IPS-20b (cell line): ENCODE measurements around the gene PDZRN3.

Experiments
- H3K27ac ChIP-seq: one replicate; pipeline ENCODE4 v1.5.1; 2013; ENCODE audit warnings: low read length
- H3K27me3 ChIP-seq: 2 replicates; pipeline ENCODE4 v1.6.1; 2013; ENCODE audit warnings: mild to moderate bottlenecking, low read length, inconsistent platforms; ENCODE audit not compliant: insufficient read depth
- H3K36me3 ChIP-seq: 2 replicates; pipeline ENCODE4 v1.6.1; 2013; ENCODE audit warnings: low read depth, mild to moderate bottlenecking, inconsistent platforms, low read length, moderate library complexity; ENCODE audit not compliant: insufficient read depth
- H3K4me1 ChIP-seq: 2 replicates; pipeline ENCODE4 v1.6.1; 2013; ENCODE audit warnings: mild to moderate bottlenecking, control low read depth, inconsistent platforms, low read length, moderate library complexity; ENCODE audit not compliant: insufficient read depth
- H3K4me3 ChIP-seq: 2 replicates; pipeline ENCODE4 v1.5.1; 2013; ENCODE audit warnings: mild to moderate bottlenecking, low read length, inconsistent platforms
- H3K9ac ChIP-seq: 2 replicates; pipeline ENCODE4 v1.6.1; 2013; ENCODE audit warnings: low read depth, mild to moderate bottlenecking, inconsistent platforms, low read length, moderate library complexity
- H3K9me3 ChIP-seq: 2 replicates; pipeline ENCODE4 v1.6.1; 2013; ENCODE audit warnings: mild to moderate bottlenecking, low read depth, low read length, inconsistent platforms; ENCODE audit not compliant: insufficient read depth

Gene PDZRN3

GRCh38 chr3:73586628-73587027 lies 38.1 kb downstream of the PDZRN3 start:
- Histone ChIP-seq H3K36me3 (no peaks in the 10 kb centered on the region), H3K4me3 (no peak overlapping the region), H3K27ac (no peak overlapping the region), H3K27me3 (peaks cover 20% of the 10 kb centered on the region), H3K4me1 (no peaks in the 10 kb centered on the region), H3K9me3 (no peaks in the 10 kb centered on the region), H3K9ac (no peak overlapping the region)

GRCh38 chr3:73586190-73586589 lies 38.6 kb downstream of the PDZRN3 start:
- H3K27ac ChIP-seq: no peak overlapping the region

GRCh38 chr3:73584873-73585272 lies 39.9 kb downstream of the PDZRN3 start:
- no peaks in the 10 kb centered on the region for H3K36me3 ChIP-seq
- H3K4me3 ChIP-seq: no peak overlapping the region
- H3K9me3 ChIP-seq: no peaks in the 10 kb centered on the region
- H3K27me3 ChIP-seq: peaks cover 7% of the 10 kb centered on the region; the same call in 1 of the 2 replicates
- no peak overlapping the region for H3K9ac ChIP-seq
- no peak overlapping the region for H3K27ac ChIP-seq
- no peaks in the 10 kb centered on the region for H3K4me1 ChIP-seq

More at GRCh38 chr3:73586190-73586589, 38.6 kb downstream of the PDZRN3 start:
- H3K9me3 ChIP-seq: no peaks in the 10 kb centered on the region
- no peaks in the 10 kb centered on the region for H3K4me1 ChIP-seq
- no peak overlapping the region for H3K4me3 ChIP-seq
- no peaks in the 10 kb centered on the region for H3K36me3 ChIP-seq
- no peak overlapping the region for H3K9ac ChIP-seq
- peaks cover 15% of the 10 kb centered on the region; the same call in 1 of the 2 replicates for H3K27me3 ChIP-seq

GRCh38 chr3:73582535-73582934 lies 42.2 kb downstream of the PDZRN3 start:
- H3K9me3 ChIP-seq: no peaks in the 10 kb centered on the region
- no peak overlapping the region for H3K27ac ChIP-seq
- no peaks in the 10 kb centered on the region for H3K27me3 ChIP-seq
- H3K36me3 ChIP-seq: no peaks in the 10 kb centered on the region
- H3K4me1 ChIP-seq: no peaks in the 10 kb centered on the region
- no peak overlapping the region for H3K4me3 ChIP-seq
- H3K9ac ChIP-seq: no peak overlapping the region

- H3K4me3 ChIP-seq: no peak overlapping the region
- no peak overlapping the region for H3K9ac ChIP-seq
- H3K4me1 ChIP-seq: no peaks in the 10 kb centered on the region
- no peaks in the 10 kb centered on the region for H3K36me3 ChIP-seq
- H3K27me3 ChIP-seq: no peaks in the 10 kb centered on the region
- no peaks in the 10 kb centered on the region for H3K9me3 ChIP-seq
- no peak overlapping the region for H3K27ac ChIP-seq
These were observed 43.5 kb downstream of the PDZRN3 start for GRCh38 chr3:73581134-73581846.

GRCh38 chr3:73580343-73580742 lies 44.4 kb downstream of the PDZRN3 start:
- Histone ChIP-seq H3K4me1 (no peaks in the 10 kb centered on the region), H3K27ac (no peak overlapping the region)

GRCh38 chr3:73577704-73578103 lies 47.0 kb downstream of the PDZRN3 start:
- Histone ChIP-seq H3K27me3 (no peaks in the 10 kb centered on the region), H3K9ac (no peak overlapping the region), H3K36me3 (no peaks in the 10 kb centered on the region), H3K4me3 (no peak overlapping the region), H3K9me3 (no peaks in the 10 kb centered on the region), H3K27ac (no peak overlapping the region), H3K4me1 (no peaks in the 10 kb centered on the region)

More at GRCh38 chr3:73580343-73580742, 44.4 kb downstream of the PDZRN3 start:
- Histone ChIP-seq H3K27me3 (no peaks in the 10 kb centered on the region), H3K36me3 (no peaks in the 10 kb centered on the region), H3K4me3 (no peak overlapping the region), H3K9me3 (no peaks in the 10 kb centered on the region), H3K9ac (no peak overlapping the region)

- Histone ChIP-seq H3K9ac (no peak overlapping the region), H3K4me3 (no peak overlapping the region), H3K9me3 (no peaks in the 10 kb centered on the region), H3K4me1 (no peaks in the 10 kb centered on the region), H3K36me3 (no peaks in the 10 kb centered on the region), H3K27me3 (no peaks in the 10 kb centered on the region), H3K27ac (no peak overlapping the region)
These were observed 47.7 kb downstream of the PDZRN3 start for GRCh38 chr3:73576999-73577461.

- Histone ChIP-seq H3K4me1 (no peaks in the 10 kb centered on the region), H3K9ac (no peak overlapping the region), H3K27ac (no peak overlapping the region), H3K27me3 (no peaks in the 10 kb centered on the region), H3K36me3 (no peaks in the 10 kb centered on the region), H3K9me3 (no peaks in the 10 kb centered on the region), H3K4me3 (no peak overlapping the region)
These were observed 48.8 kb downstream of the PDZRN3 start for GRCh38 chr3:73575953-73576352.

- H3K36me3 ChIP-seq: no peaks in the 10 kb centered on the region
- H3K27me3 ChIP-seq: no peaks in the 10 kb centered on the region
- H3K4me3 ChIP-seq: no peak overlapping the region
- H3K27ac ChIP-seq: no peak overlapping the region
- no peak overlapping the region for H3K9ac ChIP-seq
- no peaks in the 10 kb centered on the region for H3K4me1 ChIP-seq
- no peaks in the 10 kb centered on the region for H3K9me3 ChIP-seq
These were observed 49.2 kb downstream of the PDZRN3 start for GRCh38 chr3:73575519-73575918.

GRCh38 chr3:73573204-73573603 lies 51.5 kb downstream of the PDZRN3 start:
- H3K36me3 ChIP-seq: no peaks in the 10 kb centered on the region
- H3K9me3 ChIP-seq: no peaks in the 10 kb centered on the region
- no peaks in the 10 kb centered on the region for H3K4me1 ChIP-seq
- H3K4me3 ChIP-seq: no peak overlapping the region
- no peaks in the 10 kb centered on the region for H3K27me3 ChIP-seq
- H3K9ac ChIP-seq: no peak overlapping the region
- H3K27ac ChIP-seq: no peak overlapping the region

- Histone ChIP-seq H3K4me1 (no peaks in the 10 kb centered on the region), H3K27ac (no peak overlapping the region), H3K9me3 (no peaks in the 10 kb centered on the region), H3K4me3 (no peak overlapping the region), H3K27me3 (no peaks in the 10 kb centered on the region), H3K9ac (no peak overlapping the region), H3K36me3 (no peaks in the 10 kb centered on the region)
These were observed 52.4 kb downstream of the PDZRN3 start for GRCh38 chr3:73572368-73572767.
